ENCODE data around the gene STEAP3. TPM values are rescaled to one million over a fixed set of nuclear protein-coding genes. Genes with fewer than 3 reads are reported as not detected.

The STEAP3 gene
- total RNA-seq, 1 donor from 2014 or later, result 38.8 TPM

GRCh38 chr2:119283873-119284331 is 60.3 kb downstream of the STEAP3 start:
- Mint-ChIP-seq H3K4me1 (ENCODE audit: low read depth, unreplicated experiment) (peaks cover 4% of the 10 kb centered on the region), H3K27me3 (ENCODE audit: low read depth, unreplicated experiment) (peaks cover 16% of the 10 kb centered on the region), H3K4me3 (ENCODE audit: unreplicated experiment) (no peak overlapping the region), H3K9me3 (ENCODE audit: unreplicated experiment) (peaks cover 2% of the 10 kb centered on the region), H3K27ac (ENCODE audit: unreplicated experiment) (peak overlapping the region; percentile 89), H3K36me3 (ENCODE audit: low read depth, unreplicated experiment) (peaks cover 5% of the 10 kb centered on the region)
- TF ChIP-seq CTCF (IDR thresholded peaks at IDR 0.05; ENCODE audit: insufficient read depth, low read depth, low read length), result no peak
- no peak for TF ChIP-seq EZH2 (IDR thresholded peaks at IDR 0.05; ENCODE audit: insufficient read depth, low read length)
- Histone ChIP-seq H2AFZ (ENCODE audit: low read depth, low read length) (peak overlapping the region; percentile 32), H3K27me3 (ENCODE audit: insufficient read depth, low read length) (no peaks in the 10 kb centered on the region), H3K4me3 (ENCODE audit: insufficient read depth, low read depth, low read length) (no peak overlapping the region), H3K4me1 (ENCODE audit: insufficient read depth, low read length) (peaks cover 8% of the 10 kb centered on the region), H4K20me1 (ENCODE audit: insufficient read depth, low read length) (no peaks in the 10 kb centered on the region), H3K36me3 (ENCODE audit: insufficient read depth, low read length) (no peaks in the 10 kb centered on the region), H3K4me2 (ENCODE audit: low read length) (peak overlapping the region; percentile 51), H3K9me3 (ENCODE audit: insufficient read depth, low read depth, low read length) (no peaks in the 10 kb centered on the region), H3K79me2 (ENCODE audit: insufficient read depth, low read length) (no peaks in the 10 kb centered on the region), H3K27ac (ENCODE audit: low read depth, low read length) (no peak overlapping the region), H3K9ac (ENCODE audit: low read length) (no peak overlapping the region)
- DNase-seq (ENCODE audit: low read depth) (peak; percentile 89), FAIRE-seq (peak; percentile 58)

DNA sequence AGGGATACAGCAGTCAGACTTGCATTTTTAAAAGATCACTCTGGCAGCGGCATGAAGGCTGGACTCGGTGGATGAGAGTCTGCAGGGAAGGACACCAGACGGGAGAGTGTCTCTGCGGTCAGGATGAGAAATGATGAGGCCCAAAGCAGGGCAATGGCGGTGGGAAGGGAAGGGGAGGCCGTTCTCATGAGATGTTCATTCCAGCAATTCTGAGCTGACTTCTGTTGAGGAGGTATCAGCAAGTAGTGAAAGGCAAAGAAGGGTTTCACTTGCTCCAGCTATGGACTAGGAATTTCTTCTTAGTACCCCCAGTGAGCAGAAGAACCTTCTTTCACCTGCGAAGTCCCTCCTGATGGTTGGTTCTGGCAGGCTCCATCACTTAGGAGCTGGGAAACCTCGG is 63.0 kb downstream of the STEAP3 start:
- TF ChIP-seq EZH2 (IDR thresholded peaks at IDR 0.05; ENCODE audit: insufficient read depth, low read length) (no peak), CTCF (IDR thresholded peaks at IDR 0.05; ENCODE audit: insufficient read depth, low read depth, low read length) (no peak)
- H3K27ac Mint-ChIP-seq (ENCODE audit: unreplicated experiment), result no peak overlapping the region
- H3K27me3 Mint-ChIP-seq (ENCODE audit: low read depth, unreplicated experiment), result peaks cover 14% of the 10 kb centered on the region
- H3K4me1 ChIP-seq (ENCODE audit: insufficient read depth, low read length), result peaks cover 8% of the 10 kb centered on the region
- no peak overlapping the region for H3K27ac ChIP-seq (ENCODE audit: low read depth, low read length)
- H3K9me3 ChIP-seq (ENCODE audit: insufficient read depth, low read depth, low read length), result no peaks in the 10 kb centered on the region
- H3K27me3 ChIP-seq (ENCODE audit: insufficient read depth, low read length), result no peaks in the 10 kb centered on the region
- H3K36me3 Mint-ChIP-seq (ENCODE audit: low read depth, unreplicated experiment), result peaks cover 5% of the 10 kb centered on the region
- H3K79me2 ChIP-seq (ENCODE audit: insufficient read depth, low read length), result no peaks in the 10 kb centered on the region
- H3K36me3 ChIP-seq (ENCODE audit: insufficient read depth, low read length), result no peaks in the 10 kb centered on the region
- no peak overlapping the region for H3K4me3 Mint-ChIP-seq (ENCODE audit: unreplicated experiment)
- no peak overlapping the region for H2AFZ ChIP-seq (ENCODE audit: low read depth, low read length)
- H3K9me3 Mint-ChIP-seq (ENCODE audit: unreplicated experiment), result peaks cover 2% of the 10 kb centered on the region
- peaks cover 4% of the 10 kb centered on the region for H3K4me1 Mint-ChIP-seq (ENCODE audit: low read depth, unreplicated experiment)
- DNase-seq (ENCODE audit: low read depth), result no peak
- no peak overlapping the region for H3K9ac ChIP-seq (ENCODE audit: low read length)
- H3K4me3 ChIP-seq (ENCODE audit: insufficient read depth, low read depth, low read length), result no peak overlapping the region
- H4K20me1 ChIP-seq (ENCODE audit: insufficient read depth, low read length), result no peaks in the 10 kb centered on the region
- no peak overlapping the region for H3K4me2 ChIP-seq (ENCODE audit: low read length)
- FAIRE-seq, result no peak

DNA sequence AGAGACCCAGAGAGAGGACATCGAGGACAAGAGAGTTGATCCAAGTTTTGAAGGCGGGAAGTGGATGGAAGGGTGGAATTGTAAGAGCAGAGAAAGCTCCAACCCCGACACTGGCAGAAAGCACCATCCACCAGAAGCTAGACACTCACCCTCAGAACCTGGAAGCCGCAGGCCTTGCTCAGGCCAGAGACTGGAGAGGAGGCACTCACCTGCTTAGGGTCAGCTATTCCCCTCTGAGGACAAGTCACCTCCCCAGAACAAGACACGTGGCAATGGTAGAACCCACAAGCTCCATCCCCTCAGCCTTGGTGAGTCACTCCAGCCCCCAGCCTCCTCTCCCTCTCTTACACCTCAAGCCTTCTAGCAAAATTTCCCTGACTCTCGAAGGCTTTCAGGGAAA is 64.9 kb downstream of the STEAP3 start:
- Mint-ChIP-seq H3K4me1 (ENCODE audit: low read depth, unreplicated experiment) (peaks cover 8% of the 10 kb centered on the region), H3K4me3 (ENCODE audit: unreplicated experiment) (no peak overlapping the region)
- no peaks in the 10 kb centered on the region for H4K20me1 ChIP-seq (ENCODE audit: insufficient read depth, low read length)

More for the DNA sequence above, 64.9 kb downstream of the STEAP3 start:
- FAIRE-seq (no peak), DNase-seq (ENCODE audit: low read depth) (no peak)
- no peaks in the 10 kb centered on the region for H3K36me3 ChIP-seq (ENCODE audit: insufficient read depth, low read length)
- no peaks in the 10 kb centered on the region for H3K9me3 ChIP-seq (ENCODE audit: insufficient read depth, low read depth, low read length)
- peaks cover 17% of the 10 kb centered on the region for H3K4me1 ChIP-seq (ENCODE audit: insufficient read depth, low read length)
- H3K4me2 ChIP-seq (ENCODE audit: low read length), result no peak overlapping the region
- no peak overlapping the region for H3K27ac ChIP-seq (ENCODE audit: low read depth, low read length)
- no peak overlapping the region for H2AFZ ChIP-seq (ENCODE audit: low read depth, low read length)
- no peak overlapping the region for H3K9ac ChIP-seq (ENCODE audit: low read length)
- Mint-ChIP-seq H3K9me3 (ENCODE audit: unreplicated experiment) (no peaks in the 10 kb centered on the region), H3K36me3 (ENCODE audit: low read depth, unreplicated experiment) (peaks cover 5% of the 10 kb centered on the region), H3K27me3 (ENCODE audit: low read depth, unreplicated experiment) (peaks cover 15% of the 10 kb centered on the region), H3K27ac (ENCODE audit: unreplicated experiment) (no peak overlapping the region)
- H3K79me2 ChIP-seq (ENCODE audit: insufficient read depth, low read length), result no peaks in the 10 kb centered on the region
- no peaks in the 10 kb centered on the region for H3K27me3 ChIP-seq (ENCODE audit: insufficient read depth, low read length)
- TF ChIP-seq CTCF (IDR thresholded peaks at IDR 0.05; ENCODE audit: insufficient read depth, low read depth, low read length), result no peak
- no peak for TF ChIP-seq EZH2 (IDR thresholded peaks at IDR 0.05; ENCODE audit: insufficient read depth, low read length)
- H3K4me3 ChIP-seq (ENCODE audit: insufficient read depth, low read depth, low read length), result no peak overlapping the region

All from astrocyte (in vitro differentiated cells and primary cell).